AG04450 (cell line): ENCODE data around the gene FOXI1. TPM values are rescaled to one million over a fixed set of nuclear protein-coding genes. Genes with fewer than 3 reads are reported as not detected.

Source experiments
- CTCF ChIA-PET: fragments of 300-600, 350-600 bp; formaldehyde crosslinking; extraction: SDS; loops from one replicate; lab custom pipeline; 2022; ENCODE audit warnings: antibody characterized with exemption, inconsistent platforms; lab: Charles Lee
- POLR2A ChIA-PET: fragments of 350-600 bp; formaldehyde crosslinking; extraction: SDS; loops from one replicate; lab custom pipeline; 2021; ENCODE audit warnings: antibody characterized with exemption, inconsistent platforms; lab: Yijun Ruan, JAX
- DNase-seq: peaks from one replicate; pipeline ENCODE4 v3.0.0-alpha.2; 2011; ENCODE audit warnings: low read depth, low spot score
- H3K27ac ChIP-seq: one replicate; pipeline ENCODE4 v1.5.1; 2012; ENCODE audit warnings: low read depth, low read length, control low read depth
- H3K27me3 ChIP-seq: one replicate; pipeline ENCODE4 v1.6.0; 2012; ENCODE audit warnings: low read length; ENCODE audit not compliant: control insufficient read depth, insufficient read depth
- H3K4me3 ChIP-seq: 2 replicates; pipeline ENCODE4 v1.5.1; 2011; ENCODE audit warnings: mild to moderate bottlenecking, low read depth, low read length, control low read depth
- H3K9me3 ChIP-seq: 2 replicates; pipeline ENCODE4 v1.5.1; 2012; ENCODE audit warnings: low read length; ENCODE audit not compliant: control insufficient read depth, insufficient read depth
- CTCF ChIP-seq: IDR thresholded peaks from 2 replicates; pipeline ENCODE4 v1.5.1; 2011; ENCODE audit warnings: low read depth, low read length, control low read depth, inconsistent platforms
- polyA plus RNA-seq: library from polyadenylated mRNA; depleted of rRNA; stranded (reverse); fragments of >200 nt; gene quantifications from 2 replicates; pipeline ENCODE4 v1.2.3, GENCODE V29; 2011

The FOXI1 gene
- polyA plus RNA-seq, 1 experiment, result not detected

DNA sequence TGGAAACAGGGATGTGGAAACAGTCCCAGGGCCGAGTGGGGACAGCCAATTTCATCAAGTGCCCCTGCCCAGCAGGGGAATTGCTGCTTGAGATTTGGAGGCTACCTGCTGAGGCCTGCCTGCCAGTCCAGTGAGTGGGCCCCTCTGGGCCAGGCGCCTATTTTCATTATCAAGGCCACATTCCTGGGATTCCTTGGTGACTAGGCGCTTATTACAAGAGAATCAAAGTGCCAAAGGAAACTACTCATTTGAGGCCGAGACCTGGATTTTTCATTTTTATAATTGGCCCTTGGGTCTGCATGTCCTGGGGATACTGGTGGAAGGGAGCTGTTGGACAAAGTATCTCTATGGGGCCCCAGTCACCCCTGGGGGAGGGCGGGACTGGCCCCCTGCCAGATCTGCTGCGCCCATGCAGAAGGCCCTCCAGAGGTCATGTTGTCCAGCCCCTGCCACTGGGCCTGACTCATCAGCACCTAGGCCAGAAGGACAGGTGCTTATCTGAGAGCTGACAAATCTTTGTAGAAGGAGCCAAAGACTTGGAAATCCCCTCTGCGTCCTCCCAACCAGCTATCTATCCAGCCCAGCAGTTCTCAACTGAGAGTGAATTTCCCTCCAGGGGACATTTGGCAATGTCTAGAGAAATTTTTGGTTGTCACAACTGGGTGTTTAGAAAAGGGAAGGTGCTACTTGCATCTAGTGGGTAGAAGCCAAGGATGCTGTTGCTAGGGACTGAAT lies 45.6 kb downstream of the FOXI1 start:
- ChIA-PET CTCF (interaction anchor here (0.5 kb wide), 1 partner anchor 165 kb away, joined by 3 read pairs; no protein-coding TSS in a partner anchor), POLR2A (no interaction called here)
- H3K9me3 ChIP-seq, result no peaks in the 10 kb centered on the region
- H3K27me3 ChIP-seq, result no peaks in the 10 kb centered on the region
- no peak for DNase-seq
- H3K4me3 ChIP-seq, result no peak overlapping the region
- H3K27ac ChIP-seq, result no peak overlapping the region
- TF ChIP-seq CTCF, result no peak

DNA sequence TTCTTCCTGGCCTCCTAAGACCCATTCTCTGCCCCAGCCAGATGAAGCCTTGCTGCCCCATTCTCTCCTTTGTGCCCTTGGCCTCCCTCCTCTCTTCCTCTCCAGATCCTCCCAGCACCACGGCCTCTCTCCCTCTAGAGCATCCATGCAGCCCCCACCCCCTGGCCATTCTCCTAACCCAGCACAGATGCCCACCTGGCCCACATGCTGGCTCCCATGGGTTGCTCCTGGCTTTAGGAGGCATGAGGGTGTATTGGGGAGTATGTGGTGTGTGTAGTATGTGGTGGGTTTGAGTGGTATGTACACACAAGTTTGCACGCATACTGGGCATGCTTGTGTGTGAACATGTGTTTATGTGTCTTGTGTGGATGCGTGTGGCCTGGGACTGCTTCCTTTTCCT lies 47.1 kb downstream of the FOXI1 start:
- ChIA-PET CTCF (no interaction called here), POLR2A (no interaction called here)
- no peaks in the 10 kb centered on the region for H3K27me3 ChIP-seq
- no peaks in the 10 kb centered on the region for H3K9me3 ChIP-seq
- H3K27ac ChIP-seq, result no peak overlapping the region
- no peak overlapping the region for H3K4me3 ChIP-seq
- no peak for DNase-seq
- TF ChIP-seq CTCF, result no peak

- no peak for DNase-seq
- Histone ChIP-seq H3K27ac (no peak overlapping the region), H3K9me3 (no peaks in the 10 kb centered on the region), H3K4me3 (no peak overlapping the region), H3K27me3 (no peaks in the 10 kb centered on the region)
- no peak for TF ChIP-seq CTCF
- ChIA-PET CTCF (no interaction called here), POLR2A (no interaction called here)
These were observed 48.6 kb downstream of the FOXI1 start for GRCh38 chr5:170154297-170154696.

GRCh38 chr5:170154744-170155143 lies 49.0 kb downstream of the FOXI1 start:
- no peak overlapping the region for H3K27ac ChIP-seq
- ChIA-PET POLR2A (no interaction called here), CTCF (no interaction called here)
- H3K4me3 ChIP-seq, result no peak overlapping the region
- H3K27me3 ChIP-seq, result no peaks in the 10 kb centered on the region
- no peaks in the 10 kb centered on the region for H3K9me3 ChIP-seq
- no peak for TF ChIP-seq CTCF
- no peak for DNase-seq

GRCh38 chr5:170155771-170156170 lies 50.1 kb downstream of the FOXI1 start:
- Histone ChIP-seq H3K27me3 (no peaks in the 10 kb centered on the region), H3K9me3 (no peaks in the 10 kb centered on the region), H3K4me3 (no peak overlapping the region), H3K27ac (no peak overlapping the region)
- ChIA-PET CTCF (interaction anchor here (0.7 kb wide), 1 partner anchor 70 kb away, joined by 3 read pairs; no protein-coding TSS in a partner anchor), POLR2A (no interaction called here)
- TF ChIP-seq CTCF, result no peak
- DNase-seq, result no peak
